ENCODE measurements around the gene SIAH3.

SIAH3 gene

DNA sequence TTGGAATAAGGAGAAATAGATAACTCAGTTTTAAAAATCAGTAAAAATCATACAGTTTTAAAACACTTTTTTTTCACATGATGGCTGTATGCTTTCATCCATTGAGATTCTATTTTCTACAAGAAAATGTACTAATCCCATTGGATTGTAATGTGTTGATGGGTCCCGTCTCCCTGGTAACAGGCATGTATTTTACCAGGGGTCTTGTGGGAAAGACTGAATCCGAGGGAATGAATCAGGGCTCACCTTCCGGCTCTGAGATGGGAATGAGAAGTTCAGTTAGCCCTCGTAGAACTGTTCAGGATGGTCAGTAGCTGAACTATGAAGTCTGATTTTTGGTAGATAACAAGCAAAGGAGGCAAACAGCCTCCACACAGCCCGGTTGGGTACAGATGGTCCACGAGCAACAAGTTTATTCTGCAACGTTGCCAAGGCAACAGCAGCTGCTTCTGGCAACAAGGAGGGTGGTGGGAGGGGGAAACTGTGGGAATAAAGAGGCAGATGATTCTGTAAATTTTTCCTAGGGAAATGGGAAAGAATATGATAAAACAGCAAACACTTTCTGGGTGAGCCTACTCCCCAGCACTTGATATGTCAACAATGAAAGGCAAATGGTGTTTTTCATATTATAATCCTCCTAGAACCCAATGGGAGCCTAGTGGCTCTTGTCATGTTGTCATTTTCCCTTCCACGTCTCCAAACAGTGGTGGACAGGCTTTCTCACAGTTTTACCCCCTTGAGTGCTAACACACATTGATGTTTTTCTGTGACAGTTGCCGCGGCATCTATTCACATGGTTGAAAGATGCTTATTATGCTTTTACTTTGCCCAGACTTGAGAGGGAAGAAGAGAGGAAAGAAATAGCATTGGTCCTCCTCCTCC lies 12.4 kb upstream of the SIAH3 start:
- DNase-seq (ENCODE audit: low read depth in 2 of 2, low spot score in 1 of 2): no peak

GRCh38 chr13:45861322-45861721 lies 9.8 kb upstream of the SIAH3 start:
- no peak for DNase-seq (ENCODE audit: low read depth in 2 of 2, low spot score in 1 of 2)

GRCh38 chr13:45860240-45860639 lies 8.7 kb upstream of the SIAH3 start:
- DNase-seq (ENCODE audit: low read depth in 2 of 2, low spot score in 1 of 2): no peak

GRCh38 chr13:45859705-45860104 lies 8.2 kb upstream of the SIAH3 start:
- DNase-seq (ENCODE audit: low read depth in 2 of 2, low spot score in 1 of 2): no peak

DNA sequence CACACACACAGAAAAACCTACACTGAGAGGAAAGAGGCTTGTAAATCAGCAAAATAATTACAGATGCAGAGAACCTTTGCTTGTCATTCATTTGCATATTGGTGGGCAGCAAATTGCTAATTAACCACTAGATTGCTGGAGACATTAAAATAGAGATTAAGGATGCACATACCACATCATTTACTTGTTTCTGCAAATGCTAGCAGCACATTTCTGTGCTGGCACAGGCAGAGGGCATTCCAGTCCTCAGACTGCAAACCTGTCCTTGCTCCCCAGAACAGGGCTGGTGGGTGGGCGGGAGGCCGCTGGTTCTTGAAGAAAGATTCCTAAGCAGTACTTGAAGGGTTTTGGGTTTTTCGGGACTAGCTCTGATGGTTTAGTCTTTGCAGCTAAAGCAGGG lies 941 bp upstream of the SIAH3 start:
- no peak for DNase-seq (ENCODE audit: low read depth in 2 of 2, low spot score in 1 of 2)

DNA sequence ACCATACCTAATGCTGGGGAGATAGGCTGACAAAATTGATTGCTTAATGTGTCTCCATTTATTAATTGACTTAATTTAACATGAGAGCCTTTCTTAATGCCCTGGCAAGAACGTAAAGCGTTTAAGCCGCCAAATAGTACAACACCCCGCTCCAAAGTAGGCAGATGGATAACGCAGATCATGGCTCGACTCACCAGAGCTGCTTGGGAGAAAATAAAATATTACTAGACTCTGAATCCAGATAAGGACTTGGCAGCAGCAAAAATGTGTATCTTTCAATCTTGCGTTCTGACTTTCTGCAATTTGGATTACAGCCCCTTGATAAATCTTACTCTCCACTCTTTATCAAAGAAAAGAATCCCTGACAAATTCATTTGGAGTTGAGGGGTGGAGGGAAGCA lies 403 bp upstream of the SIAH3 start:
- DNase-seq (ENCODE audit: low read depth in 2 of 2, low spot score in 1 of 2): no peak

DNA sequence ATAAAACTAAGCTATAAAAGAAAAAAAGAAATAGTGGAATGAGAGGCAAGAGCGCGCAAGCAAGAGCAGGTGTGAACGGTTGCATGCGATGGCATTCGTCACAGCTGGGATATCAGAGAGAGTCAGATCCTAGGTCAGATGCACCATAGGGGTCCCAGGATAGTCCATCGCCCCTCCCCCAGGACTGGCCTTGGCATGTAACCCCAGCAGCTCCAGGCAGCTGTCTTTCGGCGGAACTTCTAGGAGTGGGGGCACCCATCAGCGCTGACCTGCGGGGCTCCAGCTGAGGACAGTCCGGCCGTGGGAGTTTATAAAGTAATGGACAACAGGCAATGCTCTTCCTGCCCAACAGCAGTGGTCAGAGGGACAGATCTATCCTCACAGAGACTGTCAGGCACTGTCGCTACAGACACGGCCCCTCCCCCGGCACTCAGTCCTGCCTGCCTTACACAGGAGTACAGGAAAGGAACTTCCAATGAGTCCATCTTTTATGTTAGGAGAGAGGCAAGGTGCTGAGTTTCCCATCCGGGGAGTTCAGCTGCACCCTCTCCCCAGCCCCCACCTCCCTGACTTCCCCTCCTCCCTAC lies 1.4 kb downstream of the SIAH3 start:
- DNase-seq (ENCODE audit: low read depth in 2 of 2, low spot score in 1 of 2): no peak

DNA sequence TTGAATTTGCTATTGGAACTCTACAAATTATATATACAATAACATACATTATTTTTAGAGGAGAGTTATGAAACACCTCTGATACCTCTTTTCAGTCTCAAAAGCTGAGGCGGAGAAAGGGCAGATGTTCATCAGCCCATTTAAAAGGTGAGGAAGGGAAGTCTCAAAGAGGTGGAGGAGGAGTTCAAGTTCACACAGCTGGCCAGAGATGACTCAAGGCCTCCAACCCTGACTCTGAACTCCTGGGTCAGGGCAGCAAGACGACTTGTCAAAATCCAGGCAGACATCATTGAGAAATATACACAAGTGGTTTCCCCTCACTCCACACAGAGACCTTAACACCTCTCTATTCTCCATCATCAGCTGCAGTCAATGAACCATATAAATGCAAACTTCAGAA lies 2.1 kb downstream of the SIAH3 start:
- DNase-seq (ENCODE audit: low read depth in 2 of 2, low spot score in 1 of 2): no peak

- DNase-seq (ENCODE audit: low read depth in 2 of 2, low spot score in 1 of 2): no peak
These were observed 3.9 kb downstream of the SIAH3 start for GRCh38 chr13:45847554-45848224.

DNA sequence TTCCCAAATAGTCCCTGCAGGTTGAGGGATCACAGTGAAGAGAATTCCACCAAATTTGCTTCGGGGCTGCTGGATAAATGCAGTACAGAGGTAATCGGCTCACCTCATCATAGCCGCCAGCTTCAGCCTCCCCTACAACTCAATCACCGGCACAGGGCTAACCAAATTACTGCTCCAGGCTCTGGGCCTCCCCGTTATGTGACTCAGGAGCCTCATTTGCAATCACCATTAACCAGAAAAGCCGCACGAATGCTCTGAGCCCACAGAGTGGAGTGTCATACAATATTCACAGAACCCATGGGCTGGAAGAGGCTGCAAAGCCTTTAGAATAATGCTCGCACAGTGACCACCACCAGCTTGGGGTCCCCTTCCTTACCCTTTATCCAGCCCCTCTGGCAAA lies 4.9 kb downstream of the SIAH3 start:
- DNase-seq (ENCODE audit: low read depth in 2 of 2, low spot score in 1 of 2): no peak

DNA sequence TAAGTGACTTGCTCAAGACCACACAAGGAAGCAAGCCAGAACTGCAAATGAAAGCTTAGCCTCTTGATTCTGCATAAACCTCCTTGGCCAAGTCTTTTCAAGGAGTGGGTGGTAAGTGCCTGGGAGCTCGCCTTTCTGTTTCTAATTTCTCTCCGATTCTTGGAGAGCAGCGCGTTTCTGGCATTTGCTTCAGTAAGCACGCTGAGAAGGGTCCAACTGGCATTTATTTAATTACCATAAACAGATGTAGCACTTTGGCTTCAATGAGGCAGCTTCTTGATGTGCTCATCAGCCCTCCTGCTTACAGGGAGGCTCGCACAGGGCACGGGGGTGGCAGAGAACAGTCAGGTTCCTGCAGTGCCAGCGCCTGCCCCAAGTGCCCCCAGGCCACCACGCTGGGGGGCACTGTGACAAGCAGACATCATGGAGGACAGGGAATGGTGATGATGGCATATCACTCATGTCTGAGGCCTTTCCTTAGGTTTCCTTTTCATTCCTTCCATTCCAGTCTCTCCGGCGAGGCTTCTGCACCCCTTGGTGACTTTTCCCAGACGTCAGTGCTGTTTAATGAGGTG lies 13.3 kb downstream of the SIAH3 start:
- no peak for DNase-seq (ENCODE audit: low read depth in 2 of 2, low spot score in 1 of 2)

GRCh38 chr13:45837111-45837510 lies 14.4 kb downstream of the SIAH3 start:
- no peak for DNase-seq (ENCODE audit: low read depth in 2 of 2, low spot score in 1 of 2)

DNA sequence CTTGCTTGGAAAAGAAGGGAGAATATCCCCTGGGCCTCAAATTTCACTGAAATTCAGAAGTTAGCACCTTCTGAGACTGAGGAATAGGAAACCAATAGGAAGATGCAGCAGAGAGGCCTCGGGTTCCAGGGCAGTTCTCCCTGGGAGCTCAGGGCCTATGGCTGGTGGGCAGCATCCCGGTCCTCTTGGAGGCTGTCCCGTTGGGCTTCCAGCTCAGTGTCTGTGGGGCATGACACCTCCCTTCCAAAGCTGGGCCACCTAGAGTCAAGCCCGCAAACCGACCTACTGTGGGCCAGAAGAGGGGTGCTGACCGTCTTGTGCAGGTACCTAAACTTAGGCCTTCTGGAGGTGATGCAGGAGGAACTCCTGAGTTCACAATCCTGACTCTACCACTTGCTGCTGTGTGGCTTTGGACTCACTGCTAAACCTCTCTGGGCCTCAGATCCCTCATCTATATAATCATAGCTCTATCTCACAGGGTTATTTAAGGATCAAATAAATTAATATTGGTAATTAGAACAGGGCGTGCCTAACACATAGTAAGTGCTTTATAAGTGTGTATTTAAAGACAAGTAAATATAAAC lies 17.1 kb downstream of the SIAH3 start:
- DNase-seq (ENCODE audit: low read depth in 2 of 2, low spot score in 1 of 2): no peak

DNA sequence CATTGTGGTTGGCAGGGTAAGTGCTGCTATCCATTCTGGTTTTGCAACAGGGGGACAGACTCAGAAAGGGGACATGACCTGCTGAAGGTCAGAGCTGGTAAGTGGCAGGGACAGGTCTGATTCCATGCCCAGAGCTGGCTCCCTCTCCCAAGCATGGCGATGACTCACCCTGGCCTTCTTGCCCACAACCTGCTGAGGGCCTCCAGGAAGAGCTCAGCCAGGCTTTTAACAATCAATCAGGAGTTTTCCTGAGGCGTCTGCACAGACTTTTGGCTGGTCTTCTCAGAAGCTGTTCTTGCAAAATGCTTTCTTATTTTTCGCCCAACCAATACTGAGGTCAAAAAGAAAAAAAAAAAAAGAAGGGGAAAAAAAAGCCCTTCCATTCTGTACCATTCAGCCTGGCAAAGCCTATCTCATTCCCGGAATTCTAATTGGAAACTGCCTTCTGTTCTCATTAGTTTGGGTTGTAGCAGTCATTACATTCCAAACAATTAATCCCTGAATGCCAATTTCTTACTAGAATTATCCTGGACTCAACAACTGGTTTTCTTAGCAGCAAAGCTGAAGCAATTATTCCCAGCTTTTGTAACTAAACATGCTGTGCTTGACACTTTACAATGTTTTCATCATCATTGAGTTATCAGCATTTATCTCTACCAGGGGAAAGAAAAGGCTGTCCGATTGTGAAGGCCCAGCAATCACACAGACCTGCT lies 17.7 kb downstream of the SIAH3 start:
- no peak for DNase-seq (ENCODE audit: low read depth in 2 of 2, low spot score in 1 of 2)

GRCh38 chr13:45833242-45833641 lies 18.3 kb downstream of the SIAH3 start:
- no peak for DNase-seq (ENCODE audit: low read depth in 2 of 2, low spot score in 1 of 2)

DNA sequence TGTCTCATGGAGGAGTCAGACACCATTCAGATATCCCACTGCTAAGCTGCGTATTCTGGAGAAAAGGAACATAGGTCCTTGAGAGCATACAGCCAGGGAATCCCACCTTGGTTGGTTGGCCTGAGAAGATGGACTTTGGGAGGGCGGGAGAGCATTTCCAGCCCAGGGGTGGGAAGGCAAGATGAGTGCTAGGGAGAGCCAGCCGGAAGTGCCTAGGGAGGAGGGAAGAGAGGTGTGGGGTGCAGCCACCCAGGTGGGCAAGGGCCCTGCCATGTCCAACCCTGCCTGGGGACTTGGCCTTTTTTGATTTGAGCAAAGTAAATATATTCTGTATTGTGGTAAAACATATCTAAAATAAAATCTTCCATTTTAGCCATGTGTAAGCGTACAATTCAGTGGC lies 19.7 kb downstream of the SIAH3 start:
- no peak for DNase-seq (ENCODE audit: low read depth in 2 of 2, low spot score in 1 of 2)

- no peak for DNase-seq (ENCODE audit: low read depth in 2 of 2, low spot score in 1 of 2)
These were observed 21.4 kb downstream of the SIAH3 start for GRCh38 chr13:45830121-45830520.

- no peak for DNase-seq (ENCODE audit: low read depth in 2 of 2, low spot score in 1 of 2)
These were observed 23.1 kb downstream of the SIAH3 start for GRCh38 chr13:45828256-45828968.

GRCh38 chr13:45827318-45827717 lies 24.2 kb downstream of the SIAH3 start:
- no peak for DNase-seq (ENCODE audit: low read depth in 2 of 2, low spot score in 1 of 2)

- DNase-seq (ENCODE audit: low read depth in 2 of 2, low spot score in 1 of 2): no peak
These were observed 24.8 kb downstream of the SIAH3 start for GRCh38 chr13:45826731-45827130.

DNA sequence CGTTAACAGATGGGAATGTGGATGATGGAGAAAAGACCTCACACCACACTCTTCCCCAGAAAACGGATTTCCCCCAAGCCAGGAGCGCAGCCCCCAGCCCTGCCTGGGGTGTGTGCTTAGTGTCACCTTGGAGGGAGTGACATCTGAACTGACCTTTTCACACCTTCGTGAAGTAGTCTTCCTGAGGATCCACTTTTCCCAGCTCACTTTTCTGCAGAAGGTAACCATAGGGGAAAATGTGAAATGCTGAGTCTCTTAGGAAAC lies 26.2 kb downstream of the SIAH3 start:
- no peak for DNase-seq (ENCODE audit: low read depth in 2 of 2, low spot score in 1 of 2)
